Cortex of kidney (tissue), 1 donor: ENCODE results near the gene NDST1.

Experiments
- DNase-seq: peaks from one replicate; lab custom pipeline; 2025; lab: John Stamatoyannopoulos, UW

The NDST1 gene

DNA sequence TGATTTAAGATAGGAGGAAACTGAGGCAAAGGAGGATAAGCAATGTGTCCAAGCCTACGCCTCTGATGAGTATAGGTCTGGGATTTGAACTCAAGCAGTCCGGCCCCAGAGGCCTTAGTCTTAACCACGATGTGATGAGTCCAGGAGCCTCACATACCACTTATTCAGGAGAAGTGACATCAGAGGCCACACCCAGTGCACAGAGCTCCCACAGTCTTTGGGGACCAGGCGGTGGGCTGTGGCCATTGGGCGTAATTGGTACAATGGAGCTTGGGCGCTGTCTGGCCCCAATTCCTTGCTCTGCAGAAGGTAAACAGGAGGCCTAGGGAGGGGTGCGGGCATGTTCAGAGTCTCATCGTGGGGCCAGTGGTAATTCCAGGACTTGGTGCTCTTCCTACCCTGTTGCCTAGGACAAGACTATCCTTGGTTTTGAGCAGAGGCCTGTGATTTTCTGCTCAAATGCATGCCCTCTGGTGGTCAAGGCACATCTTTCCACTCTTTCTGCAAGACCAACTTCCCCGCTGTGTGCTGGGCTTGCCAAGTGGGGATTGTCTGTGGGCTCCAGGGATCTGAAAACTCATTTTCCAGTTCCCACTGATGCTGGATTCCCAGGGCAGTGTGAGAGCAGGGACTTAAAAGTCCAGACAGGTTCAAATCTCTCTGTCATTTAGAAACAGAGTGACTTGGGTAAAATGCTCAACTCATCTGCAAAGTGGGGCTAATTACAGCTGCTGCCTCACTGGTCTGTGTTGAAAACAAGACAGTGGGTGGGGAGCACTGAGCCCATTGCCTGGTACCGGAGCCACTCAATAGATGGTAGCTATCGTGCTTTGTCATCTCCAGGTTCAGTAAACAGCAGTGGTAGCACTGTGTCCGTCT is 15.8 kb downstream of the NDST1 start:
- DNase-seq: no peak

DNA sequence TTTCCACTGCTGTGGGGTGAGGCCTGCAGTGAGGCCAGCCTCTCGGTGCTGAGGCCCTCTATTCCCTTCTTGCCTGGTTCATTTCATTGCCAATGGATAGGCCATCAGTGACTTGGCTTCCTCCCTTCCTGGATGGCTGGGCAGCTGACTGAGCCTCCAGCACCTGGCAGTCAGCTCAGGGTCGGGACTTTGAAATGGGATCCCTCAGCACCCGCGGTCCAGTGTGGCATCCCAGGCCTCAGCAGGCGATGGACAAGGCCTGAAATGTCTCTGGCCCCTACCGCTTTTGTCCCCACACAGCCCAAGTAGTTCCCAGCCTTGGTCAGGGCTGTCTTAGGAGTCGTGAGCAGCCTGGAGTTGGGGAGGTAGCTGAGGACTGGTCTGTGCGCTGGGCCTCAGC is 17.2 kb downstream of the NDST1 start:
- DNase-seq: no peak

- no peak for DNase-seq
These were observed 17.9 kb downstream of the NDST1 start for GRCh38 chr5:150525781-150526180.

- no peak for DNase-seq
These were observed 19.1 kb downstream of the NDST1 start for GRCh38 chr5:150527038-150527437.

DNA sequence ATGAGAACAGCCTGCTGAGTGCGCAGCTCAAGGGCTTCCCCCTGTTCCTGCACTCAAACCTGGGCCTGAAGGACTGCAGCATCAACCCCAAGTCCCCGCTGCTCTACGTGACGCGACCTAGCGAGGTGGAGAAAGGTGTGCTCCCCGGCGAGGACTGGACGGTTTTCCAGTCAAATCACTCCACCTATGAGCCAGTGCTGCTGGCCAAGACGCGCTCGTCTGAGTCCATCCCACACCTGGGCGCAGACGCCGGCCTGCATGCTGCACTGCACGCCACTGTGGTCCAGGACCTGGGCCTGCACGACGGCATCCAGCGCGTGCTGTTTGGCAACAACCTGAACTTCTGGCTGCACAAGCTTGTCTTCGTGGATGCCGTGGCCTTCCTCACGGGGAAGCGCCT is 19.9 kb downstream of the NDST1 start:
- DNase-seq: no peak

DNA sequence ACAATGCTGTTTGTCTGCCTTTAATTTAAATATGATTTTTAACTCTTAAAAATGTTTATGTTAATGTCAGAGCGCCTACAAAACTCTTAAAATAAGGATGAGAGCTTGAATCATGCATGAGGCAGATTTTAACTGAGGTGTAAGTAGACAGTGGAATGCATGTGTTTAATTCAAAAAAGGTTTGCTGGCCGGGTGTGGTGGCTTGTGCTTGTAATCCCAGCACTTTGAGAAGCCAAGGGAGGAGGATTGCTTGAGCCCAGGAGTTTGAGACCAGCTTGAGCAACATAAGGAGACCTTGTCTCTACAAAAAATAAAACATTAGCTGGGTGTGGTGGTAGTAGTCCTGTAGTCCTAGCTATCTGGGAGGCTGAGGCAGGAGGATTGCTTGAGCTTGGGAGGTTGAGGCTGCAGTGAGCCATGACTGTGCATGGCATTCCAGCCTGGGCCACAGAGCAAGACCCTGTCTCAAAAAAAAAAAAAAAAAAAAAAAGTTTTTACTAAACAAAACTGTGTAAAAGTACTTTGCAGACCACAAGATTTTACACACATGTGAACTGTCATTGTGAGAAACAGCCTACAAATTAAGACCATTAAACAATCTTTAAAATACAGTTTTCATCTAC is 21.1 kb downstream of the NDST1 start:
- no peak for DNase-seq

DNA sequence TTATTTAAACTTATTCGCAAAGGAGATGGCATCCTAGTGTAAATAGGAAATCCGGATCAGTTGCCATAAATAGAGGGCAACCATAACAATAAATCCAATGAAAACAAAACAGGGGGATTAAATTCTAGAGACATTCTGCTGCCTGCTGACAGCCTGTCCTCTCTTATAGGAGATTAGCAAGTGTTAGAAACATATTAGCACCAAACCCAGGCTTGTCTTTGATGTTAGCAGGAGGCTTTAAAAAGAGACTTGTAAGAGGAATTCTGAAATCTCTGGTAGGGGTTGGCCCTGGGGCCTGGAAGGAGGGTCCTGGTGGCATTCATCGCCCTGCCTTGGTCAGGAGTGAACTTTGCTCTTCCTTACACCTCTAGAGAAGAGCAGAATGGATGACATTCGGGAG is 21.6 kb downstream of the NDST1 start:
- no peak for DNase-seq

GRCh38 chr5:150530423-150530822 is 22.5 kb downstream of the NDST1 start:
- no peak for DNase-seq

DNA sequence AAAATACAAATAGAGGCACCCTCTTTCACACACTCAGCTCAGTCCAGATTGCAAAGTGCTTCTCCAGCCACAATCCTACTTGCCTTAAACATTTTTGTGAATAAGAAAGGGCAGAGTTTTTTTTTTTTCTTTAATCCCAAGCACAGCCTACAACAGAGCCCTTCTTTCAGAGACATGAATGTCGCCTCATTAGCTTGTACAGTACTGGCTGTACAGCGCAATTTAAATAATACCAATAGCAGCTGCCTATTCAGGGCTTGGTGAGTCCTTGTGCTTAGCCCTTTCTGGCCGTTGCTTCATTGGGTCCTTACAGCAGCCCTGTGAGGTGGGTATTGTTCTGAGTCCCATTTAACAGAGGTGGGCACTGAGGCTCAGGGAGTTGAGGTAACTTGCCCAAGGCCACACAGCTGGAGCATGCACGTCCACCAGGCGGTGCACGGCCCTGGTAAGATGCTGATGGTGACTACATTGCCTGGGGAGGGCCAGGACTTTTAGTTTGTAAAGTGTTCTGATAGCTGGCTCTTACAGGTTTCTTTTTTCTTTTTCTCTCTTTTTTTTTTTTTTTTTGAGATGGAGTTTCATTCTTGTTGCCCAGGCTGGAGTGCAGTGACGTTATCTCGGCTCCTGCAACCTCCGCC is 23.1 kb downstream of the NDST1 start:
- DNase-seq: no peak

DNA sequence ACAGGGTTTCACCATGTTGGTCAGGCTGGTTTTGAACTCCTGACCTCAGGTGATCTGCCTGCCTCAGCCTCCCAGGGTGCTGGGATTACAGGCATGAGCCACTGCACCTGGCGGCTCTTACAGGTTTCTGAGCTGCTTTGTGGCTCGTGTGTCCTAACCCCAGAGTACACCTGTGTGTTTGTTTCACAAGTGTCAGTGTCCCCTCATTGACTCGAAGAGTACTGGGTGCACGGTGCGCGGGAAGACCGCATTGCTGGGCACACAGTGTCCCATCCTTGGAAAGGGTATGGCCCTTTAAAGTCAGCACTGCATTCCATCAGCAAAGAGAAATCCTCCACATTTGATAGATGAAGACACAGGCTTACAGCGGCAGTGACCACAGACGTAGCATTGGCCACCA is 23.8 kb downstream of the NDST1 start:
- DNase-seq: no peak

- DNase-seq: no peak
These were observed 24.2 kb downstream of the NDST1 start for GRCh38 chr5:150532151-150532550.

- DNase-seq: no peak
These were observed 25.1 kb downstream of the NDST1 start for GRCh38 chr5:150532996-150533395.

DNA sequence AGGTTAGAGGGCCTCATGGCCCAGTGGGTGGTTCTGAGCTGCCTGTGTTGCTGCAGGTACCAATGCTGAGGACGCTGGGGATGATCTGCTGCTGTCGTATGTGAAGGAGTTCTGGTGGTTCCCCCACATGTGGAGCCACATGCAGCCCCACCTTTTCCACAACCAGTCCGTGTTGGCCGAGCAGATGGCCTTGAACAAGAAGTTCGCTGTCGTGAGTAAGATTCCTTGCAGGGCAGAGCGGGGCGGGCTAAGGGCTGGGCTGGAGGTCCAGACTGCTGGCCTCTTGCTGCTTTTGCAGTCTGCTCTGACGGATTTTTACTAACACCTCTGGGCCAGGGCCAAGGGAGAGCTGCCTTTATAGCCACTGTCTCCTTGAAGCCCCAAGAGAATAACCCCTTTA is 26.9 kb downstream of the NDST1 start:
- DNase-seq: no peak

GRCh38 chr5:150535611-150536010 is 27.7 kb downstream of the NDST1 start:
- no peak for DNase-seq

DNA sequence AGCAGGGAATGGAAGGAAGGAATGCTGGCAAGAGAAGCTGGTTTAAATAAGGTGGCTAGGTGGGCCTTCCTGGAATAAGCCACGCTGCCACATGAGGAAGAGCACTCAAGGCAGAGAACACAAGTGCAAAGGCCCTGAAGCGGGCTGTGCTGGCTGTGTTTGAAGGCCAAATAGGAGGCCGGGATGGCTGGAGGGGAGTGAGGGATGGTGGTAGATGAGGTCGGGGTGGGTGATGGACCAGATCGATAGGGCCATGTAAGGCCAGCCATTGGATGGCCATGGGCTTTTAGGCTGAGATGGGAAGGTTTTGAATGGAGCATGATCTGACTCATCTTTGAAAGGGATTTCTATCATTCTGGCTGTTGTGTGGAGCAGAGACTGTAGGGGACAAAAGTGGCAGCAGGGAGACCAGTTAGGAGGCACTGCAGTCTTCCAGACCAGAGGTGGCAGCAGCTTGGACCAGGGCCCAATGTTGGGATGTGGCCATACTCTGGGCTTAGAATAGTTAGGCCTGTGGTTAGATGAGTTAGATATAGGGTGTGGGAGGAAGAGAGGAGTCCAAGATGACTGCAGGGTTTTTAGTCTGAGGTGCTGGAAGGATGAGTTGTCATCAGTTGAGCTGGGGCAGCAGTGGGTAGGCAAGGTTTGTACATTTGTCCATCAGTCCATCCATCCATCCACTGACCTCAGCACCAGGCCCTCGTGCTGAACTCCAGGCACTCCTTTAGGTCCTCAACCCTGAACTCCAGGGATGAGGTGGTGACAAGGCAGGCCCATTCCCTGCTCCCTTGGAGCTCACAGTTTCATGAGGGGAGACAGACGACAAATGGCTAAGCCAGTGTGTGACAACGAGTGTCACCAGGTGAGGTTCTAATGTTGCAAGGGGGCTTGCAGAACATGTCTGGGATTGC is 30.3 kb downstream of the NDST1 start:
- no peak for DNase-seq

- DNase-seq: no peak
These were observed 31.3 kb downstream of the NDST1 start for GRCh38 chr5:150539206-150539605.

DNA sequence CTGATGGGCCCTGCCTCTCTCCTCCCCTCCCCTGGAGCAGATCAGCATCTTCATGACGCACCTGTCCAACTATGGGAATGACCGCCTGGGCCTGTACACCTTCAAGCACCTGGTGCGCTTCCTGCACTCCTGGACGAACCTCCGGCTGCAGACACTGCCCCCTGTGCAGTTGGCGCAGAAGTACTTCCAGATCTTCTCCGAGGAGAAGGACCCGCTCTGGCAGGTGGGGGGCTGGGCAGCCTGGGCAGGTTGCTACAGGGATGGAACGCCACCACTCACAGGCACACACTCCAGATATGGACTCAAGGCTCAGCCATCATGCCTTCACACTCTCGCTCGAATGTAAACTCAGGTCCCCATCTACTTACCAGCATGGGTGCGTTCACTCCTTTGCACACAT is 32.1 kb downstream of the NDST1 start:
- no peak for DNase-seq

GRCh38 chr5:150540615-150541396 is 32.9 kb downstream of the NDST1 start:
- DNase-seq: no peak

GRCh38 chr5:150541397-150541675 is 33.4 kb downstream of the NDST1 start:
- no peak for DNase-seq

DNA sequence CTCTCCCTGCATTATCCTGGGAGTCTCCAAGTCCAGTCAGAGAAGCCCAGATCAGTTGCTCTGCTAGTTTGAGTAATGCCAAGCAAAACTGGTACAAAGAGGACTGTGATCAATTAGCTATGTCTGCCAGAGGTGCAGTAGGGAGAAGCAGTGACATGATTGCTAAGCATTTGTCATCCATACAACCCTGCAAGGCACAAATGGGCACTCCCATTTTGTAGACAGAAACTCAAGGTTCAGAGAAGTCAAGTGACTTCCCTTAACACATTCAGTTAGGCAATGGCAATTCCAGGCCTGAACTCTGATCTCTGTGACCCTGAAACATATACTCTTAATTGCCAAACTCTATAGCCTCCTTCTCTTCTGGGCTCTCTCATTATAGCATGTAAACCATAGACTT is 34.0 kb downstream of the NDST1 start:
- DNase-seq: no peak

DNA sequence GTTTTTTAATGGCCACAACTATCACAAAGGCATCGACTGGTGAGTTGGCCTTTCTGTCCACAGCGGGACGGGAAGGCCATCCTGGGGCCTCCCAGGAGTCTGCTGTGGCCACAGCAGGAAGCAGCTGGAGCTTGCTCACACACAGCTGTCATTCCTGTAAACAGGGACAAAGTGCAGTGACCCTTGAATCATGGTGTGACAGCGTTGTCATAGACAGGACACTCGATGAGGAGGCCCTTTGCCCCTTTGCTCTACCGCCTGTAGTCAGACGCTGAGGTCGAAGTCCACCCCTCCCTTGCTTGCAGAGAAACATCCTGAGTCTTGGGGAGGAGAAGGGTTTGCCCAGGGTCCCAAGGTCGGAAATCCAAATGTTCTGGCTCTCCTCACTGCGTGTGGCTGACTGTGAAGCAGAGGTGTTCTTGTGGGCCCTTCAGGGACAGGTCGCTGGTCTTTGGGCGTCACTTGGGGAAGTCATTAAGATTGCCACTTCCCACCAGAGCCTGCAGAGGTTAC is 35.1 kb downstream of the NDST1 start:
- DNase-seq: no peak
